IPS DF 6.9 (cell line): ENCODE data around the gene MON2.
A peak's percentile ranks its signal among the peaks of the same experiment; 100 is the strongest.
"Not testable (repeated sequence)": the region's sequence is repeated elsewhere in the genome, so short reads cannot be mapped to it uniquely, and the experiment has no call there.

Source experiments
- DNase-seq: peaks from one replicate; pipeline ENCODE4 v3.0.0-alpha.2; 2013; ENCODE audit warnings: low read depth, low spot score
- H3K27ac ChIP-seq: one replicate; pipeline ENCODE4 v1.5.1; 2013; ENCODE audit warnings: low read length, control low read depth
- H3K27me3 ChIP-seq: 2 replicates; pipeline ENCODE4 v1.6.1; 2013; ENCODE audit warnings: mild to moderate bottlenecking, low read length; ENCODE audit not compliant: control insufficient read depth, insufficient read depth
- H3K36me3 ChIP-seq: 2 replicates; pipeline ENCODE4 v1.6.1; 2013; ENCODE audit warnings: low read length; ENCODE audit not compliant: control insufficient read depth, insufficient read depth
- H3K4me1 ChIP-seq: 2 replicates; pipeline ENCODE4 v1.6.1; 2013; ENCODE audit warnings: low read length; ENCODE audit not compliant: control insufficient read depth, insufficient read depth
- H3K4me3 ChIP-seq: 2 replicates; pipeline ENCODE4 v1.5.1; 2013; ENCODE audit warnings: mild to moderate bottlenecking, low read length
- H3K9me3 ChIP-seq: 2 replicates; pipeline ENCODE4 v1.6.1; 2013; ENCODE audit warnings: low read length, inconsistent platforms; ENCODE audit not compliant: control insufficient read depth, insufficient read depth
- WGBS: extraction: QIAGEN DNeasy Blood & Tissue Kit; methylation state at CpG from one replicate; pipeline ENCODE4 v1.1.7; 2013; ENCODE audit warnings: mixed read lengths, missing lambda C conversion rate; ENCODE audit not compliant: insufficient read length, insufficient coverage; 5-methylcytosine and 5-hydroxymethylcytosine counted together

Gene MON2

DNA sequence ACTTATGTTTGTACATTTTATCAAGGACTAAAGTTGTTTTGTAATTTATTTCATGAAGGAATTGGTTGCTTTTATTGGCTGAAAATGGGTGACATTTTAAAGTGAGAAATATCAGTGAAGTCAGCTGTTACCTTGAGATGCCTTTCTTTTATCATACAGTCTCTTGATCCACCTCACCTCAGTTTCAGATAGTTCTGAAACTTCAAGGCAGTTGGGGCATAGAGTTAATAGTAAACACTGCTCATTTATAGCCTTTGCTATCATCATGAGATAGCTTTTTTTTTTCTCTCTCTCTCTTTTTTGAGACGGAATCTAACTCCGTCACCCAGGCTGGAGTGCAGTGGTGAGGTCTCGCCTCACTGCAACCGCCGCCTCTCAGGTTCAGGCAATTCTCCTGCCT is 76.7 kb downstream of the MON2 start:
- Histone ChIP-seq H3K36me3 (no peaks in the 10 kb centered on the region), H3K27ac (no peak overlapping the region)
- WGBS: no CpG with 5 or more reads among the region's 5 CpGs

GRCh38 chr12:62543741-62544140 is 77.1 kb downstream of the MON2 start:
- Histone ChIP-seq H3K27me3 (no peaks in the 10 kb centered on the region), H3K36me3 (no peaks in the 10 kb centered on the region), H3K4me1 (no peaks in the 10 kb centered on the region), H3K4me3 (no peak overlapping the region), H3K27ac (no peak overlapping the region), H3K9me3 (no peaks in the 10 kb centered on the region)
- WGBS: no CpG with 5 or more reads among the region's 3 CpGs
- no peak for DNase-seq

More for the DNA sequence above, 76.7 kb downstream of the MON2 start:
- no peak overlapping the region for H3K4me3 ChIP-seq
- H3K4me1 ChIP-seq: no peaks in the 10 kb centered on the region
- no peaks in the 10 kb centered on the region for H3K9me3 ChIP-seq
- H3K27me3 ChIP-seq: no peaks in the 10 kb centered on the region
- DNase-seq: no peak

- no peak for DNase-seq
- Histone ChIP-seq H3K4me1 (no peaks in the 10 kb centered on the region), H3K36me3 (no peaks in the 10 kb centered on the region), H3K27ac (no peak overlapping the region), H3K4me3 (no peak overlapping the region), H3K9me3 (no peaks in the 10 kb centered on the region), H3K27me3 (no peaks in the 10 kb centered on the region)
- WGBS: no CpG with 5 or more reads among the region's 5 CpGs
These were observed 86.4 kb downstream of the MON2 start for GRCh38 chr12:62552906-62553556.

DNA sequence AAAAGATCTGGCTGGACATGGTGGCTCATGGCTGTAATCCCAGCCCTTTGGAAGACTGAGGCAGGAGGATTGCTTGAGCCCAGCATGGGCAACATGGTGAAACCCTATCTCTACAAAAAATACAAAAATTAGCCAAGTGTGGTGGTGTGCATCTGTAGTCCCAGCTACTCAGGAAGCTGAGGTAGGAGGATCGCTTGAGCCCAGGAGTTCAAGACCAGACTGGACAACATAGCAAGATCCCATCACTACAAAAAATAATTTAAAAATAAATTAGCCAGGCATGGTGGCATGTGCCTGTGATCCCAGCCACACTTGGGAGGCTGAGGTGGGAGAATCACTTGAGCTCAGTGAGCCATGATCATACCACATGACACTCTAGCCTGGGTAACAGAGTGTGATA is 92.7 kb downstream of the MON2 start:
- H3K27ac ChIP-seq, H3K27me3 ChIP-seq, H3K4me1 ChIP-seq, DNase-seq, H3K36me3 ChIP-seq, H3K4me3 ChIP-seq, H3K9me3 ChIP-seq: not testable (repeated sequence)
- WGBS: no CpG with 5 or more reads among the region's 1 CpG

- no peaks in the 10 kb centered on the region for H3K36me3 ChIP-seq
- H3K27me3 ChIP-seq: no peaks in the 10 kb centered on the region
- DNase-seq: no peak
- no peak overlapping the region for H3K27ac ChIP-seq
- H3K4me1 ChIP-seq: no peaks in the 10 kb centered on the region
- H3K4me3 ChIP-seq: no peak overlapping the region
- no peaks in the 10 kb centered on the region for H3K9me3 ChIP-seq
- WGBS: no CpG with 5 or more reads among the region's 2 CpGs
These were observed 96.2 kb downstream of the MON2 start for GRCh38 chr12:62562846-62563245.

DNA sequence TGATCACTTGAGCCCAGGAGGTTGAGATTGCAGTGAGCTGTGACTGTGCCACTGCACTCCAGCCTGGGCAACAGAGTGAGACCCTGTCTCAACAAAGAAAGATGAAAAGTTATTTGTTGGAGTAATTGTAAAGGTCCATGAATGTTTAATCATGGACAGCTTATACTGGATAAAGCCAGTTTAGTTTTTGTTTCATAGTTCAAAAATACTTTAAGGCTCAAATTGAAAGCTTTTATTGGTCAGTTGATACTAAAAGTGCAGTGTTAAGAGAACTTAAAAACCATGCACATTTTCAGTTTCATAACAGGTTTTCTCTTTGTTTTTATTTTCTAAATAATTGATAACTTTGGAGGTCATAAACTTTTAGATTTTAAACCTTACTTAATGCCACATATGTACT is 108.4 kb downstream of the MON2 start:
- no peaks in the 10 kb centered on the region for H3K36me3 ChIP-seq
- no peak overlapping the region for H3K4me3 ChIP-seq
- DNase-seq: no peak
- H3K9me3 ChIP-seq: no peaks in the 10 kb centered on the region
- no peaks in the 10 kb centered on the region for H3K27me3 ChIP-seq
- H3K4me1 ChIP-seq: no peaks in the 10 kb centered on the region
- H3K27ac ChIP-seq: no peak overlapping the region

DNA sequence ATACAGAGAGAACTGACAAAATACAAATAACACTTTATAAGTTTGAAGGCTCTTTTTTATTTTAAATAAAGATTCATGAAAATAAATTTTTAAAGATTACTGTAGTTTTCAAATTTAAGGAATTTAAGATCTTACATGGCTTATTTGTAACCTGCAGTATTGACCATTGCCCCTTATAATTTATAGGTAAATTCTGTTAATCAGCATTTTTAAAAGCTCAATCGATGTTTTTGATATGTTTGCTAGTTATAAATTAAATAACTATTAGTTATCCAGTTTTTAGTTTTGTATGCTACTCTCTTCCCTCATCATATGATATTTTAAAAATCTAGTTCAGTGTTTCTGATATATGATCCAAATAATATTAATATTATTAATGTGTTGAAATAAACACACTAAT is 109.9 kb downstream of the MON2 start:
- Histone ChIP-seq H3K9me3 (no peaks in the 10 kb centered on the region), H3K4me3 (no peak overlapping the region), H3K36me3 (no peaks in the 10 kb centered on the region), H3K4me1 (no peaks in the 10 kb centered on the region), H3K27ac (no peak overlapping the region), H3K27me3 (no peaks in the 10 kb centered on the region)
- no peak for DNase-seq
- WGBS: no CpG with 5 or more reads among the region's 1 CpG

- H3K27me3 ChIP-seq: no peaks in the 10 kb centered on the region
- no peaks in the 10 kb centered on the region for H3K9me3 ChIP-seq
- H3K27ac ChIP-seq: no peak overlapping the region
- no peaks in the 10 kb centered on the region for H3K36me3 ChIP-seq
- H3K4me1 ChIP-seq: no peaks in the 10 kb centered on the region
- no peak overlapping the region for H3K4me3 ChIP-seq
- DNase-seq: no peak
- no CpG with 5 or more reads among the region's 2 CpGs for WGBS
These were observed 112.1 kb downstream of the MON2 start for GRCh38 chr12:62578726-62579125.

DNA sequence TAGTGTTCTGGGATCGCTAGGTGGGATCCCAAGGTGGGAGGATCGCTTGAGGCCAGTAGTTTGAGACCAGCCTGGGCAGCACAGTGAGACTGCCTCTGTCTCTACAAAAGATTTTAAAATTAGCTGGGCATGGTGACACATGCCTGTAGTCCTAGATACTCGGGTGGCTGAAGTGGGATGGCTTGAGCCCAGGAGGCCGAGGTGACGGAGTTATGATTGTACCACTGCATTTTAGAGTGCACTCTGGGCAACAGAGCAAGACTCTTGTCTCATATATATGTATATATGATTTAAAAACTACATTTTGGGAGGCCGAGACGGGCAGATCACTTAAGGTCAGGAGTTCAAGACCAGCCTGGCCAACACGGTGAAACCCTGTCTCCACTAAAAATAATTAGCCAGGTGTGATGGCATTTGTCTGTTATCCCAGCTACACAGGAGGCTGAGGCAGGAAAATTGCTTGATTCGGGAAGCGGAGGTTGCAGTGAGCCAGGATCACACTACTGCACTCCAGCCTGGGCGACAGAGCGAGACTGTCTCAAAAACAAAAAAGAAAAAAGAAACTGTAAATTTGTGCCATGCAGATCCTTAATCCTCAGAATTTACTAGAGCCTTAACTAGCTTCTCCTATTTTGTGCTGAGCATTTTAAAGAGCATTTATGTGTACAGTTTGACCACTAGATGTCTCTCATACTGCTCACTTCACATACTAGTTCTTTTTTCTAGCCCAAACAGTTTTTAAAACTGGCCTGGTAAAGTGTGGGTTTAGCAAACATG is 114.8 kb downstream of the MON2 start:
- Histone ChIP-seq H3K27ac (no peak overlapping the region), H3K36me3 (no peaks in the 10 kb centered on the region), H3K27me3 (no peaks in the 10 kb centered on the region), H3K9me3 (no peaks in the 10 kb centered on the region), H3K4me1 (no peaks in the 10 kb centered on the region), H3K4me3 (no peak overlapping the region)
- WGBS: no CpG with 5 or more reads among the region's 12 CpGs
- peak; percentile 13 for DNase-seq

DNA sequence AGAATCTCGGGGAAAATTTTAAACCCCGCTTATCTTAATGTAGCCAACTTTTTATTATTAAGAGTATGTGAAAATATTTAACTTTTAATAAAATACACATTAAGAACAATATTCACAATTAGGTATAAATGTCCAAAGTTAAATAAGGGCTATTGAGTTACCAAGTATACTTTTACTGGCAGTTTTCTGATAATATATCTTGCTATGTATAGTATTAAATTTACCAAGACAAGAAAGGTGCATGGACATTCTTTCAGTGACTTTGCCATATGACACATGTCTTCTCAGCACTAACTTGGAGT is 115.4 kb downstream of the MON2 start:
- DNase-seq: no peak
- Histone ChIP-seq H3K36me3 (no peaks in the 10 kb centered on the region), H3K4me3 (no peak overlapping the region), H3K27ac (no peak overlapping the region), H3K27me3 (no peaks in the 10 kb centered on the region), H3K9me3 (no peaks in the 10 kb centered on the region), H3K4me1 (no peaks in the 10 kb centered on the region)
- WGBS: no CpG with 5 or more reads among the region's 2 CpGs

DNA sequence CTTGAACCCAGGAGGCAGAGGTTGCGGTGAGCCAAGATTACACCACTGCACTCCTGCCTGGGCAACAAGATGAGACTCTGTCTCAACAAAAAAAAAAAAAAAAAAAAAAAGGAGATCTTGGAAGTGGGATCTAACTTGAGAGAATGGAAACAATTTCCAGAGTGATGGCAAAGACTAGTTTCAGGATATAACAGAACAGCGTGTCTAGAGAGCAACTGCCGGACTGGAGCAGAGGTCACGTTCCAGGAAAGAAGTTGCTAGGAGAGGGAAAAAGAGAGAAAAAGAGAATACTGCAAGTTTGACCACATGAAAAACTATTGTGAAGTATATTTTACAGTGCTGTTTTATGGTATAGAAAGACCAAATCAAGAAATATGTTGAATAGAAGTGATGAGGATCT is 118.0 kb downstream of the MON2 start:
- no peaks in the 10 kb centered on the region for H3K9me3 ChIP-seq
- no peak for DNase-seq
- H3K36me3 ChIP-seq: no peaks in the 10 kb centered on the region
- no peaks in the 10 kb centered on the region for H3K27me3 ChIP-seq
- no peak overlapping the region for H3K27ac ChIP-seq
- H3K4me1 ChIP-seq: no peaks in the 10 kb centered on the region
- no CpG with 5 or more reads among the region's 4 CpGs for WGBS
- H3K4me3 ChIP-seq: no peak overlapping the region
